Activated naive CD8-positive, alpha-beta T cell treated with anti-CD3 and anti-CD28 coated beads for 36 hours (primary cell): ENCODE results near the gene TAF10. TPM values are rescaled to one million over a fixed set of nuclear protein-coding genes. Genes with fewer than 3 reads are reported as not detected.
A peak's percentile ranks its signal among the peaks of the same experiment; 100 is the strongest.

Experiments
- DNase-seq: peaks from one replicate; pipeline ENCODE4 v3.0.0; 2021
- H3K27ac Mint-ChIP-seq: one replicate; pipeline ENCODE4 v1.8.0; 2022; ENCODE audit warnings: mild to moderate bottlenecking, moderate library complexity, mixed read lengths
- H3K27me3 Mint-ChIP-seq: one replicate; pipeline ENCODE4 v1.8.0; 2022; ENCODE audit warnings: mild to moderate bottlenecking, mixed read lengths
- H3K36me3 Mint-ChIP-seq: one replicate; pipeline ENCODE4 v1.8.0; 2021; ENCODE audit warnings: mild to moderate bottlenecking, mixed read lengths
- H3K4me1 Mint-ChIP-seq: one replicate; pipeline ENCODE4 v1.8.0; 2021; ENCODE audit warnings: mixed read lengths
- H3K4me3 Mint-ChIP-seq: one replicate; pipeline ENCODE4 v1.8.0; 2022; ENCODE audit warnings: mild to moderate bottlenecking, moderate library complexity, mixed read lengths
- H3K9me3 Mint-ChIP-seq: one replicate; pipeline ENCODE4 v1.8.0; 2022; ENCODE audit warnings: mixed read lengths
- total RNA-seq, 2 experiments: library from RNA; stranded (reverse); gene quantifications; one replicate each; pipeline ENCODE4 v1.2.3, GENCODE V29; 2021

Gene TAF10
- total RNA-seq, 2 experiments from 2014 or later: 156 to 160 TPM

DNA sequence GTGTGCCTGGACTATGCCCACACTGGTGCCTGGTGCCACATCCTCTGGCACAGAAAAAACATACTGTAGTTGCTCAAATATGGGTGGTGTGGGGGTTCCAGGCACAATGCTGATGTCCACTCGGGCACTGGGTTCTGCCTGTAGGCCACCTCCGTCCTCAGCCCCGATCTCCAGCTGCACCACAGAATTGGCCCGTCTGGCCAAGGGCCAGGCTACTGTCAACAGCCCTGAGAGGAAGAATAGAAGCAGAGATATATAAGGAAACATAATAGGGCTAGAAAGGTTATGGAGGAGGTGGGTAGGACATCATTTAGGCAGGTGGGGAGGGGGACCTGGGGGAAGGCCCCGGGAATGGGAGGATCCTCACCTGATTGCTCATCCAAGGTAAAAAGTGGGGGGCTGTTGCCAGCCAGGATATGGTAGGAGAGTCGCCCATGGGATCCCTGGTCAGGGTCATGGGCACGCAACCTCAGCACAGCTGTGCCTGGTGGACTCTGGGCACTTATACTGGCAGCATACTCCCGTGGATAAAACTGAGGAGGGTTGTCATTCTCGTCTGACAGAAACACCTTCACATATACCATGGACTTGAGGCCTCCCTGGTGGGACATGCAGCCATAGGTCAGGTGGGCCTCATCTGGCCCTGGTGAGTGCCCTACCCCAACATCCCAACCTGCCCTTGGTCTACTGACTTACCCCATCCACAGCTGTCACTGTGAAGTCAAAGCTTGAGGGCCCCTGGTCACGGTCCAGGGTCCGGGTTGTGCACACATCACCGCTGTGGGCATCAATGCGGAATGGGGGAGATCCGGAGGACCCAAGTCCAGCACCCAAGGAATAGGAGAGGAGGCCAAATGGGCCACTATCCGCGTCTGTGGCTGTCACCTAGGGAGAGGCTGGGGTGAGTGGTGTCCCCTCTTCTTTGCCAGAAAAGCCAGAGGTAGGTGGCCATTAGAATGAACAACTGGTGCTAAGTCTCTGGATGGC is 21.7 kb upstream of the TAF10 start:
- H3K27me3 Mint-ChIP-seq: no peaks in the 10 kb centered on the region
- H3K9me3 Mint-ChIP-seq: no peaks in the 10 kb centered on the region
- DNase-seq: no peak
- peaks cover 8% of the 10 kb centered on the region for H3K4me1 Mint-ChIP-seq
- no peak overlapping the region for H3K27ac Mint-ChIP-seq
- H3K36me3 Mint-ChIP-seq: no peaks in the 10 kb centered on the region
- no peak overlapping the region for H3K4me3 Mint-ChIP-seq

DNA sequence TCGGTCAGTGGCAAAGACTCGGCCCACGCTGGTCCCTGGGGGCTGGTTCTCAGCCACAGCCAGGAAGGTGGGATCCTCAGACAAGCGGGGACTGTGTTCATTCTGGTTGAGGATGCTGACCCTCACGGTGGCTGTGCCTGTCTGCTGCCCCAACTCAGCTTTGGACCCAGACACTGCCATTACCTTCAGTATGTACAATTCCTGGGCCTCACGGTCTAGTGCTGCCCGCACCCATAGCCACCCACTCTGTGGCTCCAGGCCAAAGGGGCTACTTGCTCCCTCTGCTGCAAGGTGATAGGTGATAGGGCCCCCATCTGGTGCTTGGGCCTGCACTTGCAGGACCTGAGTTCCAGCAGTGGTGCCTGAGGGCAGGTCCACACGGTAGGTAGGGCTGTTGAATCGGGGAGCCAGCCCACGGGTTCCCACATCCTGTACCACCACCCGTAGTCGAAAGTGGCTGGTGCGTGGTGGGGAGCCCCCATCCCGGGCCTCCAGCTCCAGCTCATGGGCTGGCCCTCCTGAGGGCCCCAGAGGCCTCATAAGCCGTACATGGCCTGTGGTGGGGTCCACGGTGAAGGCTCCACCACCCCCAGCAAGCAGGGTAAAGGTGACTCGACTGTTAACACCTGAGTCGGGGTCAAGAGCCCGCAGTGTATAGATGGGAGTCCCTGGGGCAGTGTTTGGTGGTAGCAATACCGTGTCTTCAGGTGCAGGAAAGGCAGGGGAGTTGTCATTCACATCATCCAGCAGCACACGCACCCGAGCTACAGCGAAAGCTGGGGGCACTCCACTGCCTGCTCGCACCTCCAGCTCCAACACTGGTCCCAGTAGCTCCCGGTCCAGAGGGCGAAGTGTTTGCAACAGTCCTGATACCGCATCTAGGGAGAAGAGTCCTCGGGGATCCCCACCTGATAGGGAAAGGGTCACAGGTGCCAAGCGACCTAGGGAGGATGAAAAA is 20.4 kb upstream of the TAF10 start:
- Mint-ChIP-seq H3K9me3 (no peaks in the 10 kb centered on the region), H3K36me3 (no peaks in the 10 kb centered on the region), H3K27me3 (no peaks in the 10 kb centered on the region), H3K27ac (no peak overlapping the region), H3K4me1 (peaks cover 17% of the 10 kb centered on the region), H3K4me3 (no peak overlapping the region)
- peak; percentile 29 for DNase-seq

DNA sequence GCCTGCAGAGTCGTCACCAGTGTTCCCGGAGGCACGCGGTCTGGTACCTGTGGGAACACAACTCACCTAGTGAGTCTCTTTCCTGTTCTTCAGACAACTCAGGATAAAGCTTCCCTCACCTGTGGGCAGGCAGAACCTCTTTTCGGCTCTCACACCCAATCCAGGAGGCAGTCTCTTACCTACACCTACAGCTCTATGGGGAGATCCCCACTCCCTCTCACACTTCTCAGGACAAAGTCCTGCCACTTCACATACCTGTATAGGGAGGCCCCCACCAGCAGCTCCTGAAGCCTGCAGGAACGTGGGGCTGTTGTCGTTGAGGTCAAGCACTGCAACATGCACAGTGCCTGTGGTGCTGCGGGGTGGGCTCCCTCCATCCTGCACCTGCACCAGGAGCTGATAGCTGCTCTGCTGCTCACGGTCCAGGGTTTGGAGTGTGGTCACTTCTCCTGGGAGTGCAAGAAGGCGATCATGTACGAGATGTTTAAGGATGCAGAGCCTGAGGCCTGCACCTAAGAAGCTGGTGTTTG is 19.4 kb upstream of the TAF10 start:
- Mint-ChIP-seq H3K4me3 (no peak overlapping the region), H3K36me3 (no peaks in the 10 kb centered on the region), H3K9me3 (no peaks in the 10 kb centered on the region), H3K4me1 (peaks cover 22% of the 10 kb centered on the region), H3K27ac (no peak overlapping the region), H3K27me3 (no peaks in the 10 kb centered on the region)
- no peak for DNase-seq

DNA sequence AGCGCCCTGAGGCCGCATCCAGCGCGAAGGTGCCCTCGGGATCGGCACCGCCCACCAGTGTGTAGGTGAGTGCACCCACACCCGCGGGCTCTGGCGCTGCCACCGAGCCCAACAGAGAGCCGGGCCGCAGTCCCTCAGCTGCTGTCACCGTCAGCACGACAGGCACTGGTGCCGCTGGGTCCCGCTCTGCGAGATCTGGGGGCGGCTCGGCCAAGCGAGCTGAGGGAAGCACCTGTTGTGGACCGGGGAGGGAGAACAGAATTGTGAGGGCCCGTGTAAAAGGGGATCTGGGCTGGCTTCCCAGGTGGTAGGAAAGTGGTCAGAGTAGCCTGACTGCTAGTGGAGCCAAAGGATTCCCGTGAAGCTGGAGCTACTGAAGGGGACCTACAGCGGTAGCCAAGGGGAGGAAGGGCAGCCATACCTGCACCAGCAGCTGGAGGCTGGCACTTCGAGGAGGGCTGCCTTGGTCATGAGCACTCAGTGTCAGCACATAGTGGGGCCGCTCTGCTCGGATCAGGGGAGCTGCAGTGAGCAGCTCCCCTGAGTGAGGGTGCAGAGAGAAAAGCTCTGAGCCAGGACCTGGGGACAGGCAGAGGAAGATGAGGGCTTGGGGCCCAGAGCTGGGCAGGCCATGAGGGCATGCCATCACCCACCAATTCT is 18.7 kb upstream of the TAF10 start:
- Mint-ChIP-seq H3K4me1 (peaks cover 23% of the 10 kb centered on the region), H3K4me3 (no peak overlapping the region), H3K9me3 (no peaks in the 10 kb centered on the region), H3K36me3 (no peaks in the 10 kb centered on the region), H3K27me3 (no peaks in the 10 kb centered on the region), H3K27ac (no peak overlapping the region)
- DNase-seq: no peak

DNA sequence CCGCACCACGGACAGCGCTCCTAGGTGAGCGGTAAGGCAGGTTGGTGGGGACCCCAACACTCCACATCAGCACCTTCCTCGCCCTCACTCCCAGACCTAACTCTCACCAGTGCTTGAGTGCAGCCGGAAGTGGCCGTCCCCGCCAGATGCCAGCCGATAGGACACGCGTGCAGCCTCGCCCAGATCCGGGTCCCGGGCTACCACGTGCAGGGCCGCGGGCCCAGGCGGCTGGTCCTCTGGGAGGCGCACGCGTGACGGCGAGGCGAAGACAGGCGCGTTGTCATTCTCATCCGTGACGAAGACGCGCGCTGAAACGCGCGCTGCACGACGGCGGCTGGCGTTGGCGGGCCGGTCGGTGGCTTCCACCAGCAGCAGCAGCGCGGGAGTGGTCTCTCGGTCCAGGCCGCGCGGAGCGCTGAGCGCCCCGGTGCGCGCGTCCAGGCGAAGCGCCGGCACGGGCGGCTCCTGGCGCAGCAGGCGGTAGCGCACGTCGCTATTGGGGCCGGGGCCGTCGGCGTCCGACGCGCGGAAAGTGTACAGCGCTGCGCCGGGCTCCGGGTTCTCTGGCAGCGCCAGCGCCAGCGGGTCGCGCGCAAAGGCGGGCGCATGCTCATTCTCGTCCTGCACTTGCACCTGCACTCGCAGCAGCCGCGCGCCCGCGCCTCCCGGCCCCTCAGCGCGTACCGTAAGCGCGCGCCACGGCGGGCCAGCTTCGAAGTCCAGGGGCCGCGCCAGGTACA is 18.0 kb upstream of the TAF10 start:
- no peak for DNase-seq
- H3K36me3 Mint-ChIP-seq: no peaks in the 10 kb centered on the region
- no peak overlapping the region for H3K27ac Mint-ChIP-seq
- H3K9me3 Mint-ChIP-seq: no peaks in the 10 kb centered on the region
- H3K27me3 Mint-ChIP-seq: no peaks in the 10 kb centered on the region
- H3K4me1 Mint-ChIP-seq: peaks cover 23% of the 10 kb centered on the region
- H3K4me3 Mint-ChIP-seq: no peak overlapping the region

DNA sequence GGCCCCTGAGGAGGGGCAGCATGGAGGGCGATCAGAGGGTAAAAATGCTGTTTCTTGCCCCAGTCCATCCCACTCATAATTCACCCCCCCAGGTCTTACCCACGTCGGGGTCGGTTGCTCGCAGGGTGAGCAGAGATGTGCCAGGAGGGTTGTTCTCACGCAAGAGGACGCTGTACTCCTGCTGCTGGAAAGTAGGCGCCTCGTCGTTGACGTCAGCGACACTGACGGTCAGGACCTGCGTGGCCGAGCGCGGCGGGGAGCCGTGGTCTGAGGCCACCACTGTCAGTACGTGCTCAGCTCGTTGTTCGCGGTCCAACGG is 17.5 kb upstream of the TAF10 start:
- H3K4me3 Mint-ChIP-seq: no peak overlapping the region
- no peaks in the 10 kb centered on the region for H3K27me3 Mint-ChIP-seq
- H3K36me3 Mint-ChIP-seq: no peaks in the 10 kb centered on the region
- H3K9me3 Mint-ChIP-seq: no peaks in the 10 kb centered on the region
- peaks cover 23% of the 10 kb centered on the region for H3K4me1 Mint-ChIP-seq
- DNase-seq: no peak
- H3K27ac Mint-ChIP-seq: no peak overlapping the region

DNA sequence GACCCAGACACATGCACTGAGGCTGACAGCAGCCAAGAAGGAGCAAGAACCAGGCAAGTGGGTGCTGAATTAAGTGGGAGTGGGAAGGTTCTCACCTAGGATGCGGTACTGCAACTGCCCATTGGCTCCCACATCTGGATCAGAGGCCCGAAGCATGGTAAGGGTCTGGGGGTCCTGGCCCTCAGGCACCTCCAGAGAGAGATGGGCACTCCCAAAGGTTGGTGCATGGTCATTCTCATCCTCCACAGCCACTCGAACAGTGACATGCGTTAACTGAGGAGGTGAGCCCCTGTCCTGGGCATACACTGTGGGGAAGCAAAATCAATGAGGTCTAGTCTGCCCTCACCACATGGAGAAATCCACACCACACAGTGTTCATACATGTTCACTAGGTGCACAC is 16.5 kb upstream of the TAF10 start:
- Mint-ChIP-seq H3K27me3 (no peaks in the 10 kb centered on the region), H3K9me3 (no peaks in the 10 kb centered on the region), H3K4me3 (no peak overlapping the region), H3K4me1 (peaks cover 23% of the 10 kb centered on the region), H3K27ac (no peak overlapping the region), H3K36me3 (no peaks in the 10 kb centered on the region)
- no peak for DNase-seq

DNA sequence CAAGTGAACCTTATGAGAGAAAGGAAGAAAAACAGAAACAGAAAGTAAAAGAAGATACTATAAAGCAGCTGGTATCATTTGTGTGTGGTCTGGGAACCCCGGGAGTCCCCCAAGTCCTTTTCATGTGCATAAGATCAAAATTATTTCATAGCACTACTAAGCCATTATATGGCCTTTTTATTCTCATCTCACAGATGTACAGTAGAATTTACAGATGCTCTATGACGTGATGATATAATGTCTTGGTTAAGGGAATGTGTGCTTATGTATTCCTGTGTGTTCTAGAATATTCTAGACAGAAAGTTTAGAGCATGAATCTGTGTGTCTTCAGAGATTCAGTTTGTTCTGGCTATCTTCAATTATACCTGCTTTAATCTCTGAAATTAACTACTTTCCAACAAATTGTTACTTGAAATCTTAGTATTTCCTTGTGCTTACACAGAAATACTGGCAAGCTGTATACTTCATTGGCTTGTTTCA is 15.8 kb upstream of the TAF10 start:
- peaks cover 22% of the 10 kb centered on the region for H3K4me1 Mint-ChIP-seq
- H3K27me3 Mint-ChIP-seq: no peaks in the 10 kb centered on the region
- peak overlapping the region; percentile 15 for H3K27ac Mint-ChIP-seq
- H3K9me3 Mint-ChIP-seq: no peaks in the 10 kb centered on the region
- DNase-seq: no peak
- no peaks in the 10 kb centered on the region for H3K36me3 Mint-ChIP-seq
- H3K4me3 Mint-ChIP-seq: no peak overlapping the region

DNA sequence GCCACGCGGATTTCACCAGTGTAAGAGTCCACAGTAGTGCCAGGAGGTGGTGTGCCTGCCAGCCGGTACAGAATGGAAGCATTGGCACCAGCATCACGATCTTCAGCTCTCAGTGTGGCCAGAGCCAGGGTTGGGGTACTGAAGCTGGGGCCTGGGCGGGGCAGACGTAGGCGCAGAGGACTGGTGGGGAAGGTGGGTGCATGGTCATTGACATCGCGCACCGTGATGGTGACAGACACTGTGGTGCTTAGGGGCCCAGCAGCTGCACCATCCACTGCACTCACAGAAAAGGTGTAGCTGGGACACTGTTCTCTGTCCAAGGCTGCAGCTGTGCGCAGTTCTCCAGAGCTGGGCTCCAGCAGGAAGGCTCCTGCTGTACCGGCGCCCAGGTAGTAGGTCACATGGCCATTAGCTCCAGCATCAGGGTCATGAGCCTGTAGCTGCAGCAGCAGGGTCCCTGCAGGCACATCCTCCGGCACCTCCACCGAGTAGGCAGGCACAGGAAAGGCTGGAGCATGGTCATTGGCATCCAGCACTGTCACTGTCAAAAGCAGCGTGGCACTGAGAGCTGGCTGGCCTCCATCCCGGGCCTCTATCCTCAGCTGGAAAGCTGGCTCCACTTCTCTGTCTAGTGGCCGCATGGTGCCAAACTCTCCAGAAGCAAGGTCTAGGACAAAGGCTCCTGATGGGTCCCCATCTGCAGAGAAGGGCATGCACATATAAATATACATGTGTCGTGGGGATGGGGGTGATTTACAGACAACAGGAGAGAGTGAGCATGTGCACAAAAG is 15.2 kb upstream of the TAF10 start:
- peaks cover 19% of the 10 kb centered on the region for H3K4me1 Mint-ChIP-seq
- H3K27me3 Mint-ChIP-seq: no peaks in the 10 kb centered on the region
- peak overlapping the region; percentile 15 for H3K27ac Mint-ChIP-seq
- H3K36me3 Mint-ChIP-seq: no peaks in the 10 kb centered on the region
- no peak overlapping the region for H3K4me3 Mint-ChIP-seq
- no peak for DNase-seq
- H3K9me3 Mint-ChIP-seq: no peaks in the 10 kb centered on the region

DNA sequence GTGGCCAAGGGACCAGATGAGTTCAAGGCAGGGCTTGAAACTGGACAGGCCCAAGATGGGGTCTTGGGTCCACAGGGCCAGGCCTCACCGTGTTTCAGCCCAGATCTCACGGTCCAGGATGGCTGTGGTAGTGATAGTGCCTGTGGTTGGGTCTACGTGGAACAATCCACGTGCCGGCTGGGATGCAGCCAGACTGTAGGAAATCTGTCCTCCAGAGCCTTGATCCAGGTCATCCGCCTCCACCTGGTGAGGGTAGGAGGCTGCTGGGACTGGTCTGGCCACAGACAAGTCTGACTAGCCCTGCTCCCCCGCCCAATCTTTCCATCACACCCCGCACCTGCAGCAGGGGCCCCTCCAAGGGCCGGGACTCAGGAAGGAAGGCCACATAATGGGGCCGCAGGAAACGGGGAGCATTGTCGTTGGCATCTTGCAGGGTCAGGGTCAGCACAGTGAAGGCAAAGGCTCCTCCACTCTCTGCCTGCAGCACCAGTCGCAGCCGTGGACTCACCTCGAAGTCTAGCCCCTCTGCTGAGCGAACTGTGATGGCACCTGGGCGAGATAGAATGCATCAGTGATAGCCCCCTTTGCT is 13.9 kb upstream of the TAF10 start:
- Mint-ChIP-seq H3K4me3 (no peak overlapping the region), H3K27ac (no peak overlapping the region)

DNA sequence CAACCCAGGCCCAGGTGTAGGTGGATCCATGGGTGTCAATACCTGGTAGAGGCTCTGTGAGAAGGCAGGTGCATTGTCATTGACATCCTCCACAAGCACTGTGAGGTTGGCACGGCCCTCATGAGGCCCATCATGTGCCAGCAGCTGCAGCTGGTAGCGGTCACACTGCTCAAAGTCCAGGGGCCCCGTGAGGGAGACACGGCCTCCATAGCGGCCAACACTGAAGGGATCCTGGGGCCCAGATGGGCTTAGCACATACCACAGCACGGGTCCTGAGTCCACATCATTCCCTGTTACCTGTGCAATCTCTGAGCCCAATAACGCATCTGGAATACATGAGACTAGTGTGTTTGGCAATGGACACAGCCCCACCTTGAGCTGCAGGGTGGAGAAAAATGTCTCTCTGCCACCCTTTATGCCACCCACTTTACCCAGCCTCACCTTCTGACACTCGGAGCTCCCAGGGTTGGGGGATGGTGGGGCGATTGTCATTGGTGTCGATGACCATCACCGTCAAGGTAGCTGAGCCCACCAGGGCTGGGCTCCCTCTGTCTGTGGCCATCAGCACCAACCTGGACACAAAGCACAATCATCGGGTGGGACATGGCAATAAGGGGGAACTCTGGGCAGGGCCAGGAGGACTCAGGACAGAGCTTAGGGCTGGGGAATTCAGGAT is 13.3 kb upstream of the TAF10 start:
- no peaks in the 10 kb centered on the region for H3K36me3 Mint-ChIP-seq
- no peak overlapping the region for H3K4me3 Mint-ChIP-seq
- no peaks in the 10 kb centered on the region for H3K27me3 Mint-ChIP-seq
- DNase-seq: no peak
- no peak overlapping the region for H3K27ac Mint-ChIP-seq
- H3K9me3 Mint-ChIP-seq: no peaks in the 10 kb centered on the region
- peaks cover 15% of the 10 kb centered on the region for H3K4me1 Mint-ChIP-seq

More for the DNA sequence above, 13.9 kb upstream of the TAF10 start:
- no peaks in the 10 kb centered on the region for H3K9me3 Mint-ChIP-seq
- no peak for DNase-seq
- H3K4me1 Mint-ChIP-seq: peaks cover 15% of the 10 kb centered on the region
- no peaks in the 10 kb centered on the region for H3K36me3 Mint-ChIP-seq
- H3K27me3 Mint-ChIP-seq: no peaks in the 10 kb centered on the region

DNA sequence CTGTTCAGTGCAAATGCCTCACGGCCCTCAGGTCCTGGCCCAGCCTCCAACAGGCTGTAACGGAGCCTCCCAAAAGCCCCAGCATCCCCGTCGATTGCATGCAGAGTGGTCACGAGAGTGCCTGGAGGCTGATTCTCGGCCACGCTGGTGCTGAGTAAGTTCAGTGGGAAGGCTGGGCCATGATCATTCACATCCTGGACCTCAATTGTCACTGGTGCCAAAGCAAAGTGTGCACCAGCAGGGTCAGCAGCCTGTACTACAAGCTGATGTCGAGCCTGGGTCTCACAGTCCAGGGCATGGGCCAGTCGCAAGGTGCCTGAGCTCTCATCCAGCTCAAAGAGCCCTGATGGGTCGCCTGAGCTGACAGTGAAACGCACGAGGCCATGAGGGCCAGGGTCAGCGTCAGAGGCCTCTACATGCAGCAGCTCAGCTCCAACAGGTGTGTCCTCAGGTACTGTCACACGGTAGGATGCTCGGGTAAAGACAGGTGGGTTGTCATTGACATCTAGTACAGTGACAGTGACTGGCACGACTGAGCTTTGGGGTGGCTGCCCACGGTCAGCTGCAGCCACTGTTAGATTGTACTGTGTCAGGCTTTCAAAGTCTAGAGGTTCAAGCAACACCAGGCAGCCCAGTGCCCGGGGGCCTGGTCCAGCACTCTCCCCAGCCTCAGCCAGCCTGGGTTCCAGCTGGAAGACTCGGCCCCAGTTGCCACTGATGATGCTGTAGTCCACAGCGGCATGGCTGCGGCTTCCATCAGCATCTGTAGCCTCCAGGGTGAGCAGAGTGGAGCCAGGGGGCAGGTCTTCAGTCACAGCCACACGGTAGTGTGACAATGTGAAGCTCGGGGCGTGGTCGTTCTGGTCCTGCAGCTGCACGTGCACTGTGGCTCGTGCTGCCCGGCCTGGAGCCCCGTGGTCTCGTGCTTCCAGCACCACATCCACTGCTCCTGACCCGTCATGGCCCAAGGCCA is 11.7 kb upstream of the TAF10 start:
- no peaks in the 10 kb centered on the region for H3K27me3 Mint-ChIP-seq
- H3K4me3 Mint-ChIP-seq: no peak overlapping the region
- H3K4me1 Mint-ChIP-seq: peaks cover 15% of the 10 kb centered on the region
- H3K27ac Mint-ChIP-seq: no peak overlapping the region
- H3K36me3 Mint-ChIP-seq: no peaks in the 10 kb centered on the region
- DNase-seq: no peak
- H3K9me3 Mint-ChIP-seq: no peaks in the 10 kb centered on the region
